Neural progenitor cell (in vitro differentiated cells): ENCODE measurements around the gene CACNA1D. TPM values are rescaled to one million over a fixed set of nuclear protein-coding genes. Genes with fewer than 3 reads are reported as not detected.
A peak's percentile ranks its signal among the peaks of the same experiment; 100 is the strongest.

ENCODE experiments used
- DNase-seq: peaks from one replicate; pipeline ENCODE4 v3.0.0-alpha.2; 2016; ENCODE audit warnings: low spot score
- H2AFZ ChIP-seq: fragments of 200-600 bp; sonication (generic); replicated peaks from 2 replicates; pipeline ENCODE4 v1.6.1; 2016; ENCODE audit warnings: antibody characterized with exemption
- H3F3A ChIP-seq: fragments of 200-600 bp; sonication (generic); 2 replicates; pipeline ENCODE4 v1.6.1; 2016; ENCODE audit warnings: antibody characterized with exemption, low read depth
- H3K27ac ChIP-seq: fragments of 200-600 bp; sonication (generic); 2 replicates; pipeline ENCODE4 v1.5.1; 2016; ENCODE audit warnings: mild to moderate bottlenecking
- H3K27me3 ChIP-seq: fragments of 200-600 bp; sonication (generic); 2 replicates; pipeline ENCODE4 v1.6.1; 2016; ENCODE audit warnings: mild to moderate bottlenecking, moderate library complexity
- H3K36me3 ChIP-seq: fragments of 200-600 bp; sonication (generic); 2 replicates; pipeline ENCODE4 v1.5.1; 2016
- H3K4me1 ChIP-seq: fragments of 200-600 bp; sonication (generic); 2 replicates; pipeline ENCODE4 v1.6.1; 2016; ENCODE audit warnings: mixed run types
- H3K4me2 ChIP-seq: fragments of 200-600 bp; sonication (generic); 2 replicates; pipeline ENCODE4 v1.6.1; 2016
- H3K4me3 ChIP-seq: fragments of 200-600 bp; sonication (generic); 2 replicates; pipeline ENCODE4 v1.5.1; 2016
- H3K79me2 ChIP-seq: fragments of 200-600 bp; sonication (generic); 2 replicates; pipeline ENCODE4 v1.6.1; 2016; ENCODE audit warnings: low read depth
- H3K9ac ChIP-seq: fragments of 200-600 bp; sonication (generic); 2 replicates; pipeline ENCODE4 v1.6.1; 2016
- H3K9me3 ChIP-seq: fragments of 200-600 bp; sonication (generic); 2 replicates; pipeline ENCODE4 v1.5.1; 2016; ENCODE audit warnings: low read depth
- H4K20me1 ChIP-seq: fragments of 200-600 bp; sonication (generic); 2 replicates; pipeline ENCODE4 v1.6.1; 2016; ENCODE audit warnings: low read depth
- H3K27ac Mint-ChIP-seq: 3 replicates; pipeline ENCODE4 v1.8.0; 2021; ENCODE audit warnings: mixed read lengths
- H3K27me3 Mint-ChIP-seq: 2 replicates; pipeline ENCODE4 v1.8.0; 2022; ENCODE audit warnings: low read depth, mild to moderate bottlenecking, inconsistent platforms, moderate library complexity, mixed read lengths; ENCODE audit not compliant: insufficient read depth
- H3K36me3 Mint-ChIP-seq: 3 replicates; pipeline ENCODE4 v1.8.0; 2021; ENCODE audit warnings: mixed read lengths
- H3K4me1 Mint-ChIP-seq: 3 replicates; pipeline ENCODE4 v1.8.0; 2021; ENCODE audit warnings: mixed read lengths
- H3K4me3 Mint-ChIP-seq: 3 replicates; pipeline ENCODE4 v1.8.0; 2021; ENCODE audit warnings: mild to moderate bottlenecking, moderate library complexity, mixed read lengths
- H3K9me3 Mint-ChIP-seq: 3 replicates; pipeline ENCODE4 v1.8.0; 2020; ENCODE audit warnings: mixed read lengths
- CTCF ChIP-seq: fragments of 200-600 bp; sonication (generic); IDR thresholded peaks from 2 replicates; pipeline ENCODE4 v1.5.1; 2017; ENCODE audit warnings: antibody characterized with exemption, mild to moderate bottlenecking
- EZH2 ChIP-seq: fragments of 200-600 bp; sonication (generic); IDR thresholded peaks from 2 replicates; pipeline ENCODE4 v1.6.1; 2017; ENCODE audit warnings: antibody characterized with exemption, mild to moderate bottlenecking, moderate library complexity
- EZH2phosphoT487 ChIP-seq: fragments of 200-600 bp; sonication (generic); IDR thresholded peaks from 2 replicates; pipeline ENCODE4 v1.6.1; 2017; ENCODE audit warnings: antibody characterized with exemption
- total RNA-seq: library from RNA; depleted of rRNA; stranded (reverse); fragments of >200 nt; gene quantifications from 2 replicates; pipeline ENCODE4 v1.2.3, GENCODE V29; 2015; ENCODE audit warnings: low replicate concordance

CACNA1D gene
- total RNA-seq, 1 donor from 2014 or later, result 4.7 TPM

- Histone ChIP-seq H3K9me3 (no peaks in the 10 kb centered on the region), H3K4me2 (no peak overlapping the region), H3K36me3 (no peaks in the 10 kb centered on the region), H3K27me3 (peaks cover 45% of the 10 kb centered on the region), H3K4me1 (peaks cover 23% of the 10 kb centered on the region), H3K9ac (no peak overlapping the region), H2AFZ (no peak overlapping the region), H3K4me3 (no peak overlapping the region), H3K27ac (no peak overlapping the region), H3K79me2 (no peaks in the 10 kb centered on the region), H3F3A (peaks cover 9% of the 10 kb centered on the region), H4K20me1 (peaks cover 6% of the 10 kb centered on the region)
- H3K27ac Mint-ChIP-seq, result no peak overlapping the region
- H3K36me3 Mint-ChIP-seq, result no peaks in the 10 kb centered on the region
- TF ChIP-seq EZH2 (no peak), CTCF (no peak), EZH2phosphoT487 (no peak)
- no peak for DNase-seq
- H3K27me3 Mint-ChIP-seq, result peaks cover 40% of the 10 kb centered on the region
- H3K4me1 Mint-ChIP-seq, result peaks cover 21% of the 10 kb centered on the region
- no peak overlapping the region for H3K4me3 Mint-ChIP-seq
- no peaks in the 10 kb centered on the region for H3K9me3 Mint-ChIP-seq
These were observed 3.9 kb upstream of the CACNA1D start for GRCh38 chr3:53490459-53490968.

GRCh38 chr3:53491276-53491675, 3.1 kb upstream of the CACNA1D start:
- H3K4me2 ChIP-seq, result no peak overlapping the region
- H3K4me1 Mint-ChIP-seq, result peaks cover 24% of the 10 kb centered on the region
- H3K4me3 Mint-ChIP-seq, result no peak overlapping the region
- no peaks in the 10 kb centered on the region for H3K79me2 ChIP-seq
- H3F3A ChIP-seq, result peaks cover 14% of the 10 kb centered on the region
- H3K9ac ChIP-seq, result no peak overlapping the region
- H2AFZ ChIP-seq, result no peak overlapping the region
- no peak overlapping the region for H3K27ac ChIP-seq
- no peak overlapping the region for H3K4me3 ChIP-seq
- peaks cover 45% of the 10 kb centered on the region for H3K27me3 Mint-ChIP-seq
- TF ChIP-seq EZH2 (no peak), EZH2phosphoT487 (no peak), CTCF (no peak)
- H4K20me1 ChIP-seq, result peaks cover 6% of the 10 kb centered on the region
- no peaks in the 10 kb centered on the region for H3K36me3 Mint-ChIP-seq
- H3K9me3 ChIP-seq, result no peaks in the 10 kb centered on the region
- peaks cover 29% of the 10 kb centered on the region for H3K4me1 ChIP-seq
- peaks cover 53% of the 10 kb centered on the region for H3K27me3 ChIP-seq
- H3K9me3 Mint-ChIP-seq, result no peaks in the 10 kb centered on the region
- no peaks in the 10 kb centered on the region for H3K36me3 ChIP-seq
- no peak for DNase-seq
- H3K27ac Mint-ChIP-seq, result no peak overlapping the region

- Histone ChIP-seq H3K36me3 (no peaks in the 10 kb centered on the region), H4K20me1 (peaks cover 6% of the 10 kb centered on the region), H2AFZ (no peak overlapping the region), H3K27me3 (peaks cover 76% of the 10 kb centered on the region), H3K4me1 (peaks cover 29% of the 10 kb centered on the region), H3K4me3 (peak overlapping the region; percentile 67), H3K27ac (no peak overlapping the region), H3K4me2 (peak overlapping the region; percentile 91), H3K9me3 (no peaks in the 10 kb centered on the region), H3F3A (peaks cover 20% of the 10 kb centered on the region), H3K79me2 (no peaks in the 10 kb centered on the region), H3K9ac (no peak overlapping the region)
- Mint-ChIP-seq H3K9me3 (no peaks in the 10 kb centered on the region), H3K27me3 (peaks cover 54% of the 10 kb centered on the region), H3K27ac (no peak overlapping the region), H3K4me3 (peak overlapping the region; percentile 79), H3K36me3 (no peaks in the 10 kb centered on the region), H3K4me1 (peaks cover 38% of the 10 kb centered on the region)
- TF ChIP-seq EZH2phosphoT487 (no peak), CTCF (no peak), EZH2 (peak; percentile 17)
- DNase-seq, result no peak
These were observed 832 bp upstream of the CACNA1D start for GRCh38 chr3:53493595-53493962.
